Measurements from ENCODE around the gene ROS1.

DNA sequence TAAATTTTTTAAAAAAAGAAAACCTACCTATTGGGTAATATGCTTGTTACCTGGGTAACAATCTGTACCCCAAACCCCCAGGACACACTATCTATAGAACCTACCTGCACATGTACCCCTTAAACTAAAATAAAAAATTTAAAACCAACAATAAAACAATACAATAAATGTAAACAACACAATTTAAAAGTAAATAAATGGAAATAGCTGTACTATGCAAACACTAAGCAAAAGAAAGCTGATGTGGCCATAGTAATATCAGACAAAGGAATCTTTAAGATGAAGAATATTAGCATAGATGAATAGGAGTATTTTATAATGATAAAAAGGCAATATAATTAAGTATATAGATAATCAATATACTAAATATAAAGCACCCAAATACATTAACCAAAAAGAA, 50.3 kb downstream of the ROS1 start:
- TF ChIP-seq MYC (IDR thresholded peaks at IDR 0.05; ENCODE audit: low read depth, low read length), result no peak
- TF ChIP-seq, protein P1, sequence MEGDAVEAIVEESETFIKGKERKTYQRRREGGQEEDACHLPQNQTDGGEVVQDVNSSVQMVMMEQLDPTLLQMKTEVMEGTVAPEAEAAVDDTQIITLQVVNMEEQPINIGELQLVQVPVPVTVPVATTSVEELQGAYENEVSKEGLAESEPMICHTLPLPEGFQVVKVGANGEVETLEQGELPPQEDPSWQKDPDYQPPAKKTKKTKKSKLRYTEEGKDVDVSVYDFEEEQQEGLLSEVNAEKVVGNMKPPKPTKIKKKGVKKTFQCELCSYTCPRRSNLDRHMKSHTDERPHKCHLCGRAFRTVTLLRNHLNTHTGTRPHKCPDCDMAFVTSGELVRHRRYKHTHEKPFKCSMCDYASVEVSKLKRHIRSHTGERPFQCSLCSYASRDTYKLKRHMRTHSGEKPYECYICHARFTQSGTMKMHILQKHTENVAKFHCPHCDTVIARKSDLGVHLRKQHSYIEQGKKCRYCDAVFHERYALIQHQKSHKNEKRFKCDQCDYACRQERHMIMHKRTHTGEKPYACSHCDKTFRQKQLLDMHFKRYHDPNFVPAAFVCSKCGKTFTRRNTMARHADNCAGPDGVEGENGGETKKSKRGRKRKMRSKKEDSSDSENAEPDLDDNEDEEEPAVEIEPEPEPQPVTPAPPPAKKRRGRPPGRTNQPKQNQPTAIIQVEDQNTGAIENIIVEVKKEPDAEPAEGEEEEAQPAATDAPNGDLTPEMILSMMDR (IDR thresholded peaks at IDR 0.05; ENCODE audit: low read depth, low read length), result no peak
- no peak for TF ChIP-seq POLR2A (IDR thresholded peaks at IDR 0.05; ENCODE audit: extremely low read depth, insufficient read length)

All from NB4 (cell line).